Measurements from ENCODE around the gene POFUT2.
"Not testable (repeated sequence)": the region's sequence is repeated elsewhere in the genome, so short reads cannot be mapped to it uniquely, and the experiment has no call there.

Gene POFUT2

GRCh38 chr21:45326169-45326851, 38.6 kb upstream of the POFUT2 start:
- DNase-seq = peak; percentile 11

DNA sequence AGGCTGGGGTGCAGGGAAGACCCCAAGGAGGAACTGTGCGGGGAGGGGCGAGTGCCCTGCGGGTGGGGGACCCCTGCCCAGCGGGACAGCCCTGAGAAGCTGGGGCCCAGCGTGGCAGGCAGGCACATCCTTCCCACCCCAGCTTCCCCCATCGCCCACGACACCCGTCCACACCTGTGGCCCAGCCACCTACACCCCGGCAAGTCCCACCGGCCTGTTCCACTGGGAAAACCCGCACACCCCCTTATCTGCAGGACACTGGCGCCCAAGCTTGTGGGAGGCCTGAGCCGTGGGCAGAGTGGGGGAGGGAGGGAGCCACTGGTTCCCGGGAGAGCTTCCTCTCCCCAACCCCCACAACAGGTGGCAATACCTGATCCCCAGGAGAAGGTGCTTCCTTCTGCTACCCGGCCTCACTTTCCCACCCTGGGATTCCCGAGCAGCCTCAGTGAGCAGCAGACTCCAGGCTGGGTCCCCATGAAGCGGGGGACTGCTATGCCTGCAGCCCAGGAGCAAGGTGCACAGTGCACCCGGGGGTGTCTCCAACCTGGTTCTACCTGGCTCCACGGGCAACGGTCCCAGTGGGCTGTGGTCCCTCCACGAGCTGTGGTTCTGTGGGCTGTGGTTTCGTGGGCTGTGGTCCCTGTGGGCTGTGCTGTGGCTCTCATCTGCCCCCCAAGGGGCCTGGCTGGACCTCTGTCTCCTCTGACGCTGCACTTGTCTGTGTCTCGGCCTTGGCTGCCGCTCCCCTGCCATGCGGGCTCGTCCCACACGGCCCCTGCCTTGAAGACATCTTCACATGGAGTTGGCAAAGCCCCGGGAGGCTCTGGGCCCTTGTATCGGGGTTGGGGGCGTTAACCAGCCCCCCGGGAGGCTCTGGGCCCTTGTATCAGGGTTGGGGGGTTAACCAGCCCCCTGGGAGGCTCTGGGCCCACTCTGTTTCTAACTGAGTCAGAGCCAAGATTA, 37.8 kb upstream of the POFUT2 start:
- DNase-seq = peak; percentile 11

GRCh38 chr21:45324489-45325205, 37.0 kb upstream of the POFUT2 start:
- DNase-seq = peak; percentile 9

GRCh38 chr21:45323487-45324311, 36.0 kb upstream of the POFUT2 start:
- DNase-seq = peak; percentile 6

GRCh38 chr21:45322960-45323461, 35.3 kb upstream of the POFUT2 start:
- DNase-seq = peak; percentile 10

DNA sequence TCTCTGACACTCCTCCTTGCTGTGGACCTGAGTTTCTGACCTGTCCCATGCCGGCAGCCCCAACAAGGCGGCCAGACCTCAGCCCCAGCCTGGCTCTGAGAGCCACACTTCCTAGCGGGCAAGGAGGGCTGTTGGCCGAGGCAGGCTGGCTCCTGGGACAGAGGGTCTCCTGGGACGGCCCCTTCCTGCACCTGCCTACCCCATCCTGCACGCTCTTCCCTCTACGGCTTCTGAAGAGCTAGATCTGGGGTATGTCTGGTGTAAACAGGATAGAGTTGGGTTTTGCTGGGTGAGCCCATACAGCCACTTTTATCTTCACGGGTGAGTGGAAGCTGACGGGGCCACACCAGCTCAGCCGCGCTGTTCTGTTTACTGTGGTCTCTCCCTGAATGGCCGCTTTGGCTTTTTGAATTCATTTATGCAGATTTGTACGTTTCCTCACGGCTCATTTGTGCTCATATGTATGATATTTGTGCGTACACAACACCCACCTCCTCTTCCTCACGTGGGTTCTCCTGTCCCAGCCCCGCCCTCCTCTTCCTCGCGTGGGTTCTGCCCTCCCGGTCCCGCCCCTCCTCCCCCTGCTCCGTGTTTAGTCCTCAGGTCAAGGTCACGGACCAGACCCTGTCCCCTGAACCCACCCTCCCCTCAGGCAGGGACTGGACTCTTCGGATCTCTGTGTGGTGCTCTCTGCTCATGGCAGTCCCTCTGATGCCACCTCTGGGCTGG, 34.7 kb upstream of the POFUT2 start:
- peak; percentile 24 for DNase-seq

DNA sequence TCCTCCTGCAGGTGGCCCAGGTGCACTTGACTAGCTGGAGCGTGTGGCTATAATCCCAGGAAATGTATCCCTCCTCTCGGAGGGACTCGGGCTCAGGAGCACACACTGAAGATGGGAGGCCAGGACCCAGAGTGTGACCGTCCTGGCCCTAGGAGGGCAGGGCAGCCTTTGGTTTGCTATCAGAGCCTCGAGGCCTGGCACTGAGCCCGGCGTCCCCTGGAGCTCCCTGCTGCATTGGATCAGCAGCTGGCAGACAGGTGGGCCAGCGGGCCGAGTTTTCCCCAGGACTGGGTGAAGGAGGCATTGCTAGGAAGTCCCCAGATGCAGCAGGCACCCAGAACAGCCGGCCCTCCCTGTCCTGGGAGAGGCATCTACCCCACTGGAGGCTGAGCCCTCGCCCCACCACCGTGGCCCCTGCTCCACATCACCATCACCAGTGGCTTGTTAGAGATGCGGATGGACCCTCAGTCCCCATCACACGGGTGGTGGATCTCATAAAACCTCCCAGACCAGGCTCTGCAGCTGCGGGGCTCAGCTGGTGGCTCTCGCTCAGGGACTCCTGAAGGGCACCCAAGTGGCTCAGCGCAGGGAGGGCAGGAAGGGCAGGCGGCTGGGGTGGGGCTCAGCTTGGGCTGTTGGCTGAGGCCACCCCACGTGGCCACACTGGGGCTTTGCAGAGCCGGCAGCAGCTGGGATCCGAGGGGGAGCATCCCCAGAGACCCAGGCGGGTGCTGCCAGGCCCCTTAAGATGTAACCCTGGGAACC, 32.7 kb upstream of the POFUT2 start:
- DNase-seq = peak; percentile 9

DNA sequence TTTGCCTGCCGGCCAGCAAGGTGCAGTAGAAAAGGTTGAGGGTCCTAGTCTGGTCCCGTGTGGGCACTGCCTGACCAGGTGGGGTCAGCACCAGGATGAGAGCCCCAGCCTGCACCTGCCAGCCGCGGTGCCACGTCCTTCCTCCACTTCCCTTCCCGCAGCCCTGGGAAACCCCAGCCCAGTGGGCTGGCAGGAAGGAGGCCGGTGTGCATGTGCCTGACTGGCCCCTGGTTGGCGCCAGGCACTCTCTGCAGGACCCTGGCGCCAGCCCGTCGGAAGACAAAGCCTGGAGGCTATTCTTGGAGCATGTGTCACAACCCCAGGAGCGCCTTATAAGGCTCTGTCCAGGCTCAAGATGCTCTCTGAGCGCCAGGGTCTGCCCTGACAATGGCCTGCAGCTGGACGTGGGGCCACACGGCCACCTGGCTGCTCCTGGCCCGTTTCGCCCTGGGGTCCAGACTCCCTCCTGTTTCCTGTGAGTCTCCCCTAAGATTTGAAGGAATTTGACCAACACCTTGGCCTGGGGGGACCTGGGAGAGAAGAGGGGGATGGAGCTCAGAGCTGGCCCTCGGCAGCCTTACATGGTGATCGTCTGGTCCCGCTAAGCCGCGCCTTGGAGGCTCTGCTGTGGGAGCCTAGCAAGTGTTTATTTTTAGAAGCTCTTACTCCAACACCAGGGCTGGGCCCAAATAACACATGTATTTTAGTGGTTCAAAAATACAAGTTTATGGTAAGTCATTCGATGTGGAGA, 31.9 kb upstream of the POFUT2 start:
- no peak for DNase-seq

- no peak for DNase-seq
These were observed 31.1 kb upstream of the POFUT2 start for GRCh38 chr21:45318556-45319404.

- no peak for DNase-seq
These were observed 30.5 kb upstream of the POFUT2 start for GRCh38 chr21:45318146-45318555.

DNA sequence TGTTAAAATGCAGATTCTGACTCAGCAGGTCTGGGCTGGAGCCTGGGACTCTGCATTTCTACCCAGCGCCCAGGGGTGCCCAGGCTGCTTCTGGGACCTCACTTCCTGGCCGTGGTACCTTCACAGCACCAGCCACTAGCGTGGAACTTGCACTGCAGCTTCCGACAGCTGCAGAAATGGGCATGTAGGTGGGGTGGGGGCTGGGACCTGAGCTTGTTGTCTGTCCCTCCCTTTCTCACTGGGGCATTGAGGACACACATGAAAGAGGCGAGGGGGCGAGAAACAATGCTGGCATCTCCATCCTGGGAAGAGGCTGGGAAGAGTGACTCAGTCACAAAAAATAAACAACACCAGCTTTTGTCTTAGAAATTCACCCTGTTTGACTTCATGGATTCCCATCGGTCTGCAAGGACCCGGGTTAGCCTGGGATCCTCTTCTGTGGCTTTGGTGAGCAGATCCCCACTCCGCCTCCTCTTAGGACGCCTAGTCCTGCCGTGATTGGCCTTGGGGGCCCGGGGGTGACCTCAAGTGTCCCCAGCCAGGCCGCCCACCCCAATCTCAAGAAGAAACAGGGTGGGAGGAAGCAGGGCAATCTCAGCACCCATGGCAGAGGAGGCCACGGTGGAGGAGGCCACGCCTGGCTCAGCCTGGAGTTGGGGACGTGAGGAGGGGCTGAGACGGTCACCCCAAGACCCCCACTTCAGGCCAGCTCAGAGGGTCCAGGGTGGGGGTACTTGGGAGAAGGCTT, 29.9 kb upstream of the POFUT2 start:
- DNase-seq = no peak

DNA sequence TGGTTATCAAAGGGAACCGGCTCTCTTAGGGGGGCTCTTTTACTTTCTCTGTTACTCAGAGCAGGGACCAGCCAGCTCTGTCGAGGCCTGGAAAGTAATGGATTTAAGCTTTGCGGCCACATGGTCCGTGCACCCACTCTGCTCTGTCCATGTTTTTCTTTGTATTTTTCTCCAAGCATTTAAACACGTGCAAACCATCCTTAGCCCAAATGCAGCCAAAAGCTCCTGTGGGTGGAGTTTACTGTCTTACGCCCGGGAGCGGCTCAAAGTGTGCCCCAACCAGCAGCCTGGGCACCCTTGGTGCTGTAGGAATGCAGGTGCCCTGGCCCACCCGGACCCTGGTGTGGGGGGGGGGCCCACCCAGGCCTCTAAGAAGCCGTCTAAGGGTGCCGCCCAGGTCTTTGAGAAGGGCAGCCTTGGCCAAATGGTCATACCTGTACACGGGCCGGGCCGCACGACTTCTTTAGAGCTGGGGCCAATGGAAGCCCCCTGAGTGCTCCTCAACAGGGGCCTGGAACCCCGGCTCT, 29.2 kb upstream of the POFUT2 start:
- no peak for DNase-seq

- DNase-seq = not testable (repeated sequence)
These were observed 28.2 kb upstream of the POFUT2 start for GRCh38 chr21:45315676-45316470.

- no peak for DNase-seq
These were observed 26.0 kb upstream of the POFUT2 start for GRCh38 chr21:45313682-45314081.

GRCh38 chr21:45313015-45313414, 25.3 kb upstream of the POFUT2 start:
- DNase-seq = no peak

GRCh38 chr21:45312296-45312695, 24.6 kb upstream of the POFUT2 start:
- DNase-seq = no peak

GRCh38 chr21:45310459-45310858, 22.8 kb upstream of the POFUT2 start:
- no peak for DNase-seq

Measured in activated naive CD4-positive, alpha-beta T cell treated with anti-CD3 and anti-CD28 coated beads, Interleukin-2, amount 50 U/mL, for 16 hours (primary cell).